ENCODE results near the gene KASH5.

Gene KASH5

GRCh38 chr19:49393881-49394280 lies 5.8 kb downstream of the KASH5 start:
- H3K4me2 ChIP-seq (ENCODE audit: low read length), result no peak overlapping the region
- H3K4me3 ChIP-seq (ENCODE audit: low read depth, low read length, poor library complexity, severe bottlenecking), result no peak overlapping the region
- no peak overlapping the region for H2AFZ ChIP-seq (ENCODE audit: low read length)
- no peaks in the 10 kb centered on the region for H4K20me1 ChIP-seq (ENCODE audit: insufficient read depth, low read length)
- no peaks in the 10 kb centered on the region for H3K9me3 ChIP-seq (ENCODE audit: low read length)
- H3K4me1 ChIP-seq (ENCODE audit: insufficient read depth, low read length, severe bottlenecking), result peaks cover 33% of the 10 kb centered on the region
- peaks cover 3% of the 10 kb centered on the region for H3F3A ChIP-seq (ENCODE audit: insufficient read depth, low read length)
- no peak for TF ChIP-seq CTCF (IDR thresholded peaks at IDR 0.05; ENCODE audit: low read length)
- no peak for TF ChIP-seq EZH2 (IDR thresholded peaks at IDR 0.05; ENCODE audit: borderline replicate concordance, low read length)
- no peak overlapping the region for H3K27ac ChIP-seq (ENCODE audit: low read depth, low read length, poor library complexity, severe bottlenecking)
- H3K27me3 ChIP-seq (ENCODE audit: insufficient read depth, low read length), result no peaks in the 10 kb centered on the region
- H3K36me3 ChIP-seq (ENCODE audit: insufficient read depth, low read length), result no peaks in the 10 kb centered on the region
- H3K79me2 ChIP-seq (ENCODE audit: insufficient read depth, low read length), result no peaks in the 10 kb centered on the region
- H3K9me2 ChIP-seq (ENCODE audit: low read depth, low read length), result no peaks in the 10 kb centered on the region
- no peak overlapping the region for H3K9ac ChIP-seq (ENCODE audit: low read length)

- no peak overlapping the region for H3K4me3 ChIP-seq (ENCODE audit: low read depth, low read length, poor library complexity, severe bottlenecking)
- no peaks in the 10 kb centered on the region for H3K36me3 ChIP-seq (ENCODE audit: insufficient read depth, low read length)
- H3K27me3 ChIP-seq (ENCODE audit: insufficient read depth, low read length), result no peaks in the 10 kb centered on the region
- peaks cover 14% of the 10 kb centered on the region for H3K4me1 ChIP-seq (ENCODE audit: insufficient read depth, low read length, severe bottlenecking)
- no peak overlapping the region for H3K4me2 ChIP-seq (ENCODE audit: low read length)
- H3K27ac ChIP-seq (ENCODE audit: low read depth, low read length, poor library complexity, severe bottlenecking), result no peak overlapping the region
- no peak overlapping the region for H3K9ac ChIP-seq (ENCODE audit: low read length)
- H3K9me3 ChIP-seq (ENCODE audit: low read length), result no peaks in the 10 kb centered on the region
- no peak overlapping the region for H2AFZ ChIP-seq (ENCODE audit: low read length)
- no peaks in the 10 kb centered on the region for H4K20me1 ChIP-seq (ENCODE audit: insufficient read depth, low read length)
- H3F3A ChIP-seq (ENCODE audit: insufficient read depth, low read length), result peaks cover under 1% of the 10 kb centered on the region
- no peaks in the 10 kb centered on the region for H3K9me2 ChIP-seq (ENCODE audit: low read depth, low read length)
- H3K79me2 ChIP-seq (ENCODE audit: insufficient read depth, low read length), result no peaks in the 10 kb centered on the region
- TF ChIP-seq CTCF (IDR thresholded peaks at IDR 0.05; ENCODE audit: low read length), result no peak
- no peak for TF ChIP-seq EZH2 (IDR thresholded peaks at IDR 0.05; ENCODE audit: borderline replicate concordance, low read length)
Observed at GRCh38 chr19:49395581-49396407, 7.7 kb downstream of the KASH5 start.

GRCh38 chr19:49396738-49397505 lies 8.9 kb downstream of the KASH5 start:
- Histone ChIP-seq H2AFZ (ENCODE audit: low read length) (no peak overlapping the region), H3K9me2 (ENCODE audit: low read depth, low read length) (no peaks in the 10 kb centered on the region), H3K4me3 (ENCODE audit: low read depth, low read length, poor library complexity, severe bottlenecking) (no peak overlapping the region), H3K27me3 (ENCODE audit: insufficient read depth, low read length) (no peaks in the 10 kb centered on the region), H3K9ac (ENCODE audit: low read length) (no peak overlapping the region), H3K27ac (ENCODE audit: low read depth, low read length, poor library complexity, severe bottlenecking) (no peak overlapping the region), H3K9me3 (ENCODE audit: low read length) (no peaks in the 10 kb centered on the region), H3K4me1 (ENCODE audit: insufficient read depth, low read length, severe bottlenecking) (peaks cover 3% of the 10 kb centered on the region), H3K4me2 (ENCODE audit: low read length) (no peak overlapping the region), H4K20me1 (ENCODE audit: insufficient read depth, low read length) (no peaks in the 10 kb centered on the region), H3K36me3 (ENCODE audit: insufficient read depth, low read length) (no peaks in the 10 kb centered on the region), H3F3A (ENCODE audit: insufficient read depth, low read length) (no peaks in the 10 kb centered on the region), H3K79me2 (ENCODE audit: insufficient read depth, low read length) (no peaks in the 10 kb centered on the region)
- no peak for TF ChIP-seq EZH2 (IDR thresholded peaks at IDR 0.05; ENCODE audit: borderline replicate concordance, low read length)
- no peak for TF ChIP-seq CTCF (IDR thresholded peaks at IDR 0.05; ENCODE audit: low read length)
